Mucosa of descending colon (tissue), 3 donors: ENCODE measurements around the gene CCDC188. TPM values are rescaled to one million over a fixed set of nuclear protein-coding genes. Genes with fewer than 3 reads are reported as not detected.

ENCODE experiments used
- ATAC-seq: fragments of 200-7000 bp; cut with Tn5 transposase; one replicate; pipeline ENCODE4 v1.9.1; 2020; ENCODE audit warnings: mild to moderate bottlenecking, moderate library complexity
- DNase-seq, 3 donors: peaks; one replicate each; pipeline ENCODE4 v3.0.0-alpha.2; 2020
- H3K36me3 ChIP-seq: fragments of 200-600 bp; one replicate; pipeline ENCODE4 v1.8.0; 2021; ENCODE audit warnings: low read depth, mild to moderate bottlenecking
- H3K4me1 ChIP-seq: fragments of 200-600 bp; one replicate; pipeline ENCODE4 v1.8.0; 2021; ENCODE audit warnings: low read depth, mild to moderate bottlenecking
- H3K4me3 ChIP-seq: fragments of 200-600 bp; one replicate; pipeline ENCODE4 v1.8.0; 2021; ENCODE audit warnings: mild to moderate bottlenecking
- H3K9me3 ChIP-seq: fragments of 200-600 bp; one replicate; pipeline ENCODE4 v1.8.0; 2021; ENCODE audit warnings: mild to moderate bottlenecking
- CTCF ChIP-seq: fragments of 200-600 bp; IDR thresholded peaks from one replicate; pipeline ENCODE4 v1.8.0; 2022; ENCODE audit warnings: antibody characterized with exemption, mild to moderate bottlenecking
- intact Hi-C, 2 donors: fragments of 100-400 bp; cut with DNase I in 1 of 2; cut with micrococcal nuclease in 1 of 2; formaldehyde crosslinking; loops; one replicate each; pipeline versions ENCODE4 v1.11.0 to v1.11.1; 2022; cut with DNase I, micrococcal nuclease
- total RNA-seq, 3 donors: library from RNA; stranded (reverse); fragmentation: NEBNext Ultra II Directional in 2 of 3; extraction: Animal tissue kit (Norgen Biotek cat#: 25700) in 2 of 3; gene quantifications; one replicate each; pipeline versions ENCODE4 v1.2.1 to v1.2.4, GENCODE V29; 2021 to 2023
- donor health status: DM: no; HTN: no; CAD: no; lungs with moderate emphysema.
- donor health status: DM: no; HTN: no; CAD: no.
- donor health status: DM: no; HTN: yes; CAD: no.

The CCDC188 gene
- total RNA-seq, 3 donors from 2014 or later: 0.41 to 0.98 (median 0.65) TPM

- H3K9me3 ChIP-seq: no peaks in the 10 kb centered on the region
- H3K4me1 ChIP-seq: peaks cover 25% of the 10 kb centered on the region
- peak; percentile 13 for ATAC-seq
- peak in 2 of 3 donors; percentile 38 to 72 for DNase-seq
- no peak for TF ChIP-seq CTCF
- H3K4me3 ChIP-seq: peak overlapping the region; percentile 81
- intact Hi-C loops: no loop called here
- H3K36me3 ChIP-seq: peaks cover 6% of the 10 kb centered on the region
These were observed 33.1 kb downstream of the CCDC188 start for GRCh38 chr22:20117633-20118299.

DNA sequence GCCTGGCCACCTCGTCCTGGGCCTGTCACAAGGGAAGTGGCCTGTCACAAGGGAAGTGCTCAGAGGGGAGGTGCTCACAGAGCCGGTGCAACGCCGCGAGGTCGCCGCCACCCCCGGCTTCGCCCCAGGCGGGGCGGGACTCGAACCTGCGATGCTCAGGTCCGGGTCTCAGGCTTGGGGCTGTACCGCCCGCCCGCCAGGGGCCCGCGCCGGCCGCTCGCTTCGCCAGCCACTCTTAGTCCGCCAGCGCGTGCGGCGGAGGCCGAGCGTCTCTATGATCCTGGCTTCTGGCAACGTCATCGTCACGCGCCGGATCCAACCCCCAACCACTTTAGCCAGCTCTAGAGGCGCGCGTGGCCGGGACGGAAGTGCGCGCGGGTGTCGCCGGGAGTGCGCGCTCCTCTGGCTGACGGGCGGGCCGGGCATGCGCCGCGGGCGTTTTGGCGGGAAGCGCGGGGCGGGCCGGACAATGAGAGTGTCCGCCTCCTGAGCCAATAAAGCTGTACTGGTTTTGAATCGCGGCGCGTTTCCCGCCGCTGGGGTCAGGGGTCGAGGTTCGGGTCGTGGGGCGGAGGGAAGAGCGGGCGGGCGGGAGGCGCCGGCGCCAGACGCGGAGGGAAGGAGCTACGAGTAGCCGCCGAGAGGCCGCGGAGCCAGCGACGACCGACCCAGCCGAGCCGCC is 33.8 kb downstream of the CCDC188 start, which contains the start of gene TRMT2A:
Gene TRMT2A (minus strand): TSS at position 276 of the 682 bp plus-strand sequence. CDS start 320 bp downstream, outside the sequence.
- ATAC-seq: peak; percentile 93
- Histone ChIP-seq H3K9me3 (no peaks in the 10 kb centered on the region), H3K4me3 (peak within 1 kb of the TSS; percentile 81), H3K4me1 (peaks cover 25% of the 10 kb centered on the region), H3K36me3 (peaks cover 6% of the 10 kb centered on the region)
- no peak for TF ChIP-seq CTCF
- intact Hi-C loops: no loop called here
- DNase-seq: peak; percentile 99

DNA sequence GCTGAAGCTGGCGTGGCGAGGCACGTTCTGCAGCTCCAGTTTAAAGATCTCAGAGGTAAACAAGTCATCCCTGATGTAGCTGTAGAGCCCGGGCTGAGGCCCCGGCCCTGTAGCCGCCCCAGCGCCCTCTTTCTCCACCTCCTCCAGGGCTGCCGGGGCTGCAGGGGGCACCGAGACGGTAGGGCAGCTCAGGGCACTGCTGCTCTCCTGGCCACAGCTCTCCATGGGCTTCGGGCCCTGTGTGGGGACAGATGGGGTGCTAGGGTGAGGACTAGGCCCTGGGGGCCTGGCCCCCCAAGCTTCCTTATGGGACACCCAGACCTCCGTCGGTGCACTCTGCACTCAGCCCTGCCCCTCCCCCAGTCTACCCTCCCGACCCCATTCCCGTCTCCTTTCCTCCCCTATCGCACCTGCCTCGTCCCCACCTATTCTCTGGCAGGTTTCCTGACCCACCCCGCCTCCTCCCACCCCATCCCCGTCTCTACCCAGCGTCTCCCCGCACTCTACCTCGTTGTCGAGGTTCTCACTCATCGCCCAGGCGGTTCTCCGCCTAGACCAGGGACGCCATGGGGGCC is 34.4 kb downstream of the CCDC188 start:
- no peak for TF ChIP-seq CTCF
- Histone ChIP-seq H3K4me1 (peaks cover 25% of the 10 kb centered on the region), H3K9me3 (no peaks in the 10 kb centered on the region), H3K36me3 (peaks cover 6% of the 10 kb centered on the region), H3K4me3 (peak overlapping the region; percentile 38)
- ATAC-seq (peak; percentile 3), DNase-seq (peak in 2 of 3 donors; percentile 59 to 75)
- intact Hi-C loops: no loop called here

DNA sequence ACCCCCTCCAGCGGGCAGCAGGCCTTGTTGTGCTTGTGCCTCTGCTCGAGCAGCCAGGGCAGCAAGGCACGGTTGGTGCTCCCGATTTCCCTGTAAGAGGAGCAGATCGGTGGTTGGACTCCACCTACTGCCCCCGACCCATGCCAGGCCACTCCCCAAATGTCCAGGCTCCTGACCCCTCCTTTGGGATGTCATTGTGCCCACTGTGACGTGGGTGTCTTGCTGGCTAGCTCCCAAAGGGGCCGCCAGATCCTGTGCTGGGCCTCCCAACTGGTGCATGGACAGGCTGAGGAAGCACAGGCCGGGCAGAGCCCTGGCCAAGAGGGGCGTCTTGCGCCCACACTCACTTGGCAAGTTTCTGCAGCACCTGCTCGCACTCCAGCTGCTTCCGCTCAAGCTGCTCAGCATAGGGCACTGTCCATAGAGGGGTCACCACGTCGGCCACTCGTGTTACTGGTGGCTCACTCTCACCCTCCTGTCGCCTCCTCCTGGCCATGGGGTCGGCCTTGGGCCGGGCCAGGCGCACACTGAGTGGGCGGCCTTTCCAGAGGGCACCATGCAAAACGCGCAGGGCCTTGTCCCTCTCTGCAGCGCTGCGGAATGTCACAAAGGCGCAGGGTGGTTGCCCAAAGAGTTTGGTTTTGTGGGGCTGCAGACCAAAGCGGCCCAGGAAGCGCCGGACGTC is 35.0 kb downstream of the CCDC188 start, which contains the start of gene RANBP1:
Gene RANBP1 (plus strand): TSS at position 414 of the 685 bp plus-strand sequence. CDS start 81 bp downstream, at position 495.
- intact Hi-C loops: no loop called here
- Histone ChIP-seq H3K4me3 (peak within 1 kb of the TSS; percentile 38), H3K4me1 (peaks cover 25% of the 10 kb centered on the region), H3K36me3 (peaks cover 6% of the 10 kb centered on the region), H3K9me3 (no peaks in the 10 kb centered on the region)
- no peak for TF ChIP-seq CTCF
- DNase-seq (peak in 2 of 3 donors; percentile 30 to 61), ATAC-seq (no peak)
